ENCODE results near the gene ATXN1. TPM values are rescaled to one million over a fixed set of nuclear protein-coding genes. Genes with fewer than 3 reads are reported as not detected.

Gene ATXN1
- total and polyA plus RNA-seq, 2 donors from 2014 or later = 4.2 to 58.2 TPM

DNA sequence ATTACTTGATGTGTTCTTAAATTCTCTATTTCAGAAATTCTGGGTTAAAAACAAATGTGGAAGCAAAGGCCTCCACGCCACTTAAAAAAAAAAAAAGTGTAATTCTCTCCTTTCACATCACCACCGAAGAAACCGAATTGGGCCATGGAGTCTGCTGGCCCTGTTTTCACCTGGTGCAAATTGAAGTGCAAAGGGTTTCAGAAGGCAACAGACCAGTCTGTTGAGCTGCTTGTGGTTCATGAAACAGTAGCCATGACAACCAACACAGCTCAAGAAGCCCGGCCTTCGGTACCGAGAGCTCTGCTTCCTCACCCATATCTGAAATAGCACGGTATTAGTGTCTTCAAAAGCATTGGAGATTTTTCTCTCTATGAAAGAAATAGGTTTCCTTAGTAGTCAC, 459.7 kb downstream of the ATXN1 start:
- Histone ChIP-seq H3K27ac (ENCODE audit: low read depth in 2 of 2, low read length in 2 of 2) (no peak overlapping the region), H3K9ac (ENCODE audit: low read length in 3 of 3) (no peak overlapping the region), H3K27me3 (ENCODE audit: control insufficient read depth, insufficient read depth, low read length) (no peaks in the 10 kb centered on the region), H3K4me3 (ENCODE audit: low read length in 3 of 3) (no peak overlapping the region), H3K4me1 (ENCODE audit: control insufficient read depth in 2 of 3, insufficient read depth in 2 of 3, low read depth in 1 of 3, low read length in 3 of 3) (no peaks in the 10 kb centered on the region), H3K36me3 (ENCODE audit: control insufficient read depth in 2 of 3, insufficient read depth in 3 of 3, low read length in 3 of 3) (no peaks in the 10 kb centered on the region), H3K9me3 (ENCODE audit: control insufficient read depth in 2 of 3, insufficient read depth in 1 of 3, low read length in 3 of 3) (no peaks in the 10 kb centered on the region)
- intact Hi-C loops (cut with DNase I) = no loop called here
- TF ChIP-seq, protein P1, sequence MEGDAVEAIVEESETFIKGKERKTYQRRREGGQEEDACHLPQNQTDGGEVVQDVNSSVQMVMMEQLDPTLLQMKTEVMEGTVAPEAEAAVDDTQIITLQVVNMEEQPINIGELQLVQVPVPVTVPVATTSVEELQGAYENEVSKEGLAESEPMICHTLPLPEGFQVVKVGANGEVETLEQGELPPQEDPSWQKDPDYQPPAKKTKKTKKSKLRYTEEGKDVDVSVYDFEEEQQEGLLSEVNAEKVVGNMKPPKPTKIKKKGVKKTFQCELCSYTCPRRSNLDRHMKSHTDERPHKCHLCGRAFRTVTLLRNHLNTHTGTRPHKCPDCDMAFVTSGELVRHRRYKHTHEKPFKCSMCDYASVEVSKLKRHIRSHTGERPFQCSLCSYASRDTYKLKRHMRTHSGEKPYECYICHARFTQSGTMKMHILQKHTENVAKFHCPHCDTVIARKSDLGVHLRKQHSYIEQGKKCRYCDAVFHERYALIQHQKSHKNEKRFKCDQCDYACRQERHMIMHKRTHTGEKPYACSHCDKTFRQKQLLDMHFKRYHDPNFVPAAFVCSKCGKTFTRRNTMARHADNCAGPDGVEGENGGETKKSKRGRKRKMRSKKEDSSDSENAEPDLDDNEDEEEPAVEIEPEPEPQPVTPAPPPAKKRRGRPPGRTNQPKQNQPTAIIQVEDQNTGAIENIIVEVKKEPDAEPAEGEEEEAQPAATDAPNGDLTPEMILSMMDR (IDR thresholded peaks at IDR 0.05; ENCODE audit: borderline replicate concordance, extremely low read depth, insufficient read depth) = no peak
- DNase-seq (peak in 3 of 5 donors; percentile 48 to 81 (median 69)), FAIRE-seq (no peak)

DNA sequence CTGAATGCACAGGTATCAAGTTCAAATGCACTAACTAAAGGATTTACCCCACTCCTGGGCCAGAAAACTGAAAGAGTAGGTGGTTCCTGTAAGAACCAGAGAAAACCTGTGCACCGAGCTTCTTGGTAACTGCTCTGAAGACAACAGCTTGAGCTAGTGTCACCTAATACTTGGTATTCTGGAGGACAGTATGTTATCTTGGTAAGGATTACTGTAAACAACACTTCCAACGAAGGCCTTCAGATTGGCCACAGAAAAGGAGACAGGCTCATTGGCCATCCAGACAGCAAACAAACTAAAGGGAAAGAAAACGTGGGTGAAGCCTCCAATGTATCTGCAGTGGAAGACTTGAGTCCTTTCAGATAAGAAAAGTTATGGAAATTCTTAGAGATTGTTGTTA, 461.4 kb downstream of the ATXN1 start:
- intact Hi-C loops (cut with DNase I) = no loop called here
- Histone ChIP-seq H3K27ac (ENCODE audit: low read depth in 2 of 2, low read length in 2 of 2) (no peak overlapping the region), H3K27me3 (ENCODE audit: control insufficient read depth, insufficient read depth, low read length) (no peaks in the 10 kb centered on the region), H3K36me3 (ENCODE audit: control insufficient read depth in 2 of 3, insufficient read depth in 3 of 3, low read length in 3 of 3) (no peaks in the 10 kb centered on the region), H3K9ac (ENCODE audit: low read length in 3 of 3) (no peak overlapping the region), H3K9me3 (ENCODE audit: control insufficient read depth in 2 of 3, insufficient read depth in 1 of 3, low read length in 3 of 3) (no peaks in the 10 kb centered on the region), H3K4me1 (ENCODE audit: control insufficient read depth in 2 of 3, insufficient read depth in 2 of 3, low read depth in 1 of 3, low read length in 3 of 3) (no peaks in the 10 kb centered on the region), H3K4me3 (ENCODE audit: low read length in 3 of 3) (no peak overlapping the region)
- no peak for DNase-seq
- FAIRE-seq = no peak
- TF ChIP-seq, protein P1 (IDR thresholded peaks at IDR 0.05; ENCODE audit: borderline replicate concordance, extremely low read depth, insufficient read depth) = no peak

DNA sequence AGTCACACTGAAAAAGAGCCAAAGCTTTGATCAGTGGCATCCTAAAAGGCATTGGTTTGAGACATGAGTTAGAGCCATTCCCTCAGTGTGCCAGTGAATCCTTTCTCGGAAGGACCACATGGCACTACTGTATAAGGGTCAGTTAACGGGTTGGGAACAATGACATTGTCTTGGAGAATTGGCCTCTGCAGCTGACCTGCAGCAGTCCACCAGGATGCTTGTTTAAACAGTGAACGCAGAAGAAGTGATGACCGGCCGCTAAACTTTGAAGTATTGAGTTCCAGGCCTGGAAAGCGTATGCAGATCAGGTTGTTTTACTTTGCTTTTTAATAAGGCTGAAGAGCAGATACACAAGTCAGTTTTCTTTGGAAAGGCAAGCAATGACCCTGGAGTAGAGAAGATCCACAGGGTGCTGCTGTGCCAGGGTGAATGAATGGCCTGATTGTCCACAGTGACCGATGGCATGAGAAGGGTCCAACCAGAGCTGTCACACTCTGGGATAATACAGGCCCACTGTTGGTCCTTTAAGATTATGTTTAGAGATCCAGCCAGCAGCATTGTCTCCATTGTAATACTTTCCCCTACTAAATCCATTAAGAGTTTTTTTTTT, 465.1 kb downstream of the ATXN1 start:
- Histone ChIP-seq H3K9me3 (ENCODE audit: control insufficient read depth in 2 of 3, insufficient read depth in 1 of 3, low read length in 3 of 3) (no peaks in the 10 kb centered on the region), H3K36me3 (ENCODE audit: control insufficient read depth in 2 of 3, insufficient read depth in 3 of 3, low read length in 3 of 3) (no peaks in the 10 kb centered on the region), H3K27me3 (ENCODE audit: control insufficient read depth, insufficient read depth, low read length) (no peaks in the 10 kb centered on the region), H3K4me3 (ENCODE audit: low read length in 3 of 3) (no peak overlapping the region), H3K4me1 (ENCODE audit: control insufficient read depth in 2 of 3, insufficient read depth in 2 of 3, low read depth in 1 of 3, low read length in 3 of 3) (no peaks in the 10 kb centered on the region), H3K9ac (ENCODE audit: low read length in 3 of 3) (no peak overlapping the region), H3K27ac (ENCODE audit: low read depth in 2 of 2, low read length in 2 of 2) (no peak overlapping the region)
- FAIRE-seq = no peak
- intact Hi-C loops (cut with DNase I) = no loop called here
- no peak for DNase-seq
- TF ChIP-seq, protein P1 (IDR thresholded peaks at IDR 0.05; ENCODE audit: borderline replicate concordance, extremely low read depth, insufficient read depth) = no peak

GRCh38 chr6:16295471-16295870, 465.8 kb downstream of the ATXN1 start:
- FAIRE-seq = no peak
- H3K9ac ChIP-seq (ENCODE audit: low read length in 3 of 3) = no peak overlapping the region
- intact Hi-C loops (cut with DNase I) = no loop called here

More at GRCh38 chr6:16295471-16295870, 465.8 kb downstream of the ATXN1 start:
- TF ChIP-seq, protein P1 (IDR thresholded peaks at IDR 0.05; ENCODE audit: borderline replicate concordance, extremely low read depth, insufficient read depth) = no peak
- no peaks in the 10 kb centered on the region for H3K4me1 ChIP-seq (ENCODE audit: control insufficient read depth in 2 of 3, insufficient read depth in 2 of 3, low read depth in 1 of 3, low read length in 3 of 3)
- no peaks in the 10 kb centered on the region for H3K27me3 ChIP-seq (ENCODE audit: control insufficient read depth, insufficient read depth, low read length)
- H3K4me3 ChIP-seq (ENCODE audit: low read length in 3 of 3) = no peak overlapping the region
- no peak for DNase-seq
- H3K36me3 ChIP-seq (ENCODE audit: control insufficient read depth in 2 of 3, insufficient read depth in 3 of 3, low read length in 3 of 3) = no peaks in the 10 kb centered on the region
- H3K27ac ChIP-seq (ENCODE audit: low read depth in 2 of 2, low read length in 2 of 2) = no peak overlapping the region
- no peaks in the 10 kb centered on the region for H3K9me3 ChIP-seq (ENCODE audit: control insufficient read depth in 2 of 3, insufficient read depth in 1 of 3, low read length in 3 of 3)
